ENCODE data around the gene RENBP.

GRCh38 chrX:153910446-153910845, 34.0 kb downstream of the RENBP start:
- no peak for TF ChIP-seq CTCF (IDR thresholded peaks at IDR 0.05)
- no peak for TF ChIP-seq POLR2A (IDR thresholded peaks at IDR 0.05)
